Epithelial cell of prostate (primary cell): ENCODE measurements around the gene ST3GAL5.

Experiments
- DNase-seq: peaks from one replicate; pipeline ENCODE4 v3.0.0-alpha.2; 2011; ENCODE audit warnings: low read depth, low spot score
- H3K27ac ChIP-seq: fragments of 450-650 bp; 2 replicates; pipeline ENCODE4 v1.5.1; 2017; ENCODE audit warnings: mild to moderate bottlenecking

ST3GAL5 gene

GRCh38 chr2:85867556-85868292 is 21.1 kb downstream of the ST3GAL5 start:
- no peak overlapping the region for H3K27ac ChIP-seq
- DNase-seq, result no peak

- no peak for DNase-seq
- no peak overlapping the region for H3K27ac ChIP-seq
Measured at GRCh38 chr2:85867121-85867520, 21.7 kb downstream of the ST3GAL5 start.

GRCh38 chr2:85866165-85866659 is 22.6 kb downstream of the ST3GAL5 start:
- H3K27ac ChIP-seq, result no peak overlapping the region
- no peak for DNase-seq

- DNase-seq, result no peak
- no peak overlapping the region for H3K27ac ChIP-seq
Measured at GRCh38 chr2:85865539-85866164, 23.1 kb downstream of the ST3GAL5 start.

- DNase-seq, result no peak
- no peak overlapping the region for H3K27ac ChIP-seq
Measured at GRCh38 chr2:85864654-85865053, 24.1 kb downstream of the ST3GAL5 start.

GRCh38 chr2:85862426-85862825 is 26.4 kb downstream of the ST3GAL5 start:
- no peak overlapping the region for H3K27ac ChIP-seq
- no peak for DNase-seq

- no peak overlapping the region for H3K27ac ChIP-seq
- DNase-seq, result no peak
Measured at GRCh38 chr2:85861650-85862049, 27.1 kb downstream of the ST3GAL5 start.

- DNase-seq, result no peak
- no peak overlapping the region for H3K27ac ChIP-seq
Measured at GRCh38 chr2:85861180-85861579, 27.6 kb downstream of the ST3GAL5 start.

GRCh38 chr2:85858841-85859240 is 29.9 kb downstream of the ST3GAL5 start:
- H3K27ac ChIP-seq, result no peak overlapping the region
- DNase-seq, result no peak

GRCh38 chr2:85854897-85855296 is 33.9 kb downstream of the ST3GAL5 start:
- DNase-seq, result no peak
- no peak overlapping the region for H3K27ac ChIP-seq

- H3K27ac ChIP-seq, result no peak overlapping the region
Measured at GRCh38 chr2:85854166-85854509, 34.7 kb downstream of the ST3GAL5 start.

GRCh38 chr2:85853499-85854165 is 35.2 kb downstream of the ST3GAL5 start:
- H3K27ac ChIP-seq, result no peak overlapping the region
- no peak for DNase-seq

More at GRCh38 chr2:85854166-85854509, 34.7 kb downstream of the ST3GAL5 start:
- no peak for DNase-seq

GRCh38 chr2:85852937-85853498 is 35.8 kb downstream of the ST3GAL5 start:
- H3K27ac ChIP-seq, result no peak overlapping the region
- no peak for DNase-seq

GRCh38 chr2:85852152-85852840 is 36.5 kb downstream of the ST3GAL5 start:
- DNase-seq, result no peak

GRCh38 chr2:85851253-85852151 is 37.3 kb downstream of the ST3GAL5 start:
- peak; percentile 37 for DNase-seq
- peak overlapping the region; percentile 67 for H3K27ac ChIP-seq

More at GRCh38 chr2:85852152-85852840, 36.5 kb downstream of the ST3GAL5 start:
- peak overlapping the region; percentile 67 for H3K27ac ChIP-seq

GRCh38 chr2:85850451-85850850 is 38.3 kb downstream of the ST3GAL5 start:
- DNase-seq, result no peak
- peak overlapping the region; percentile 67 for H3K27ac ChIP-seq

GRCh38 chr2:85847051-85847588 is 41.7 kb downstream of the ST3GAL5 start:
- DNase-seq, result no peak
- H3K27ac ChIP-seq, result no peak overlapping the region

- H3K27ac ChIP-seq, result no peak overlapping the region
- DNase-seq, result no peak
Measured at GRCh38 chr2:85846411-85846810, 42.4 kb downstream of the ST3GAL5 start.

- no peak overlapping the region for H3K27ac ChIP-seq
- no peak for DNase-seq
Measured at GRCh38 chr2:85844486-85844885, 44.3 kb downstream of the ST3GAL5 start.
